Breast epithelium (tissue), 4 donors: ENCODE data around the gene UCK2. TPM values are rescaled to one million over a fixed set of nuclear protein-coding genes. Genes with fewer than 3 reads are reported as not detected.

Experiments used
- DNase-seq, 2 donors: peaks; one replicate each; pipeline ENCODE4 v3.0.0-alpha.2; 2019; ENCODE audit warnings: low spot score in 2 of 2
- H3K27ac ChIP-seq, 2 donors: fragments of 200-600 bp; sonication (generic) in 1 of 2; one replicate each; pipeline ENCODE4 v1.5.1; 2016 to 2019; ENCODE audit warnings: mild to moderate bottlenecking in 1 of 2
- H3K27me3 ChIP-seq, 2 donors: fragments of 200-600 bp; sonication (generic) in 1 of 2; one replicate each; pipeline versions ENCODE4 v1.5.1 to v1.6.0; 2017 to 2019; ENCODE audit warnings: control low read depth in 1 of 2, mild to moderate bottlenecking in 1 of 2
- H3K36me3 ChIP-seq: fragments of 200-600 bp; one replicate; pipeline ENCODE4 v1.5.1; 2019
- H3K4me1 ChIP-seq, 2 donors: fragments of 200-600 bp; sonication (generic); one replicate each; pipeline ENCODE4 v1.5.1; 2016 to 2019; ENCODE audit warnings: control low read depth in 1 of 2
- H3K4me3 ChIP-seq, 3 donors: fragments of 200-600 bp; sonication (generic); 1 replicate in 2 of 3; 2 replicates in 1 of 3; pipeline ENCODE4 v1.5.1; 2016 to 2019; ENCODE audit warnings: mild to moderate bottlenecking in 3 of 3, moderate library complexity in 2 of 3
- H3K9me3 ChIP-seq, 2 donors: fragments of 200-600 bp; sonication (generic) in 1 of 2; one replicate each; pipeline ENCODE4 v1.5.1; 2016 to 2019; ENCODE audit warnings: control low read depth in 1 of 2
- POLR2A ChIP-seq: fragments of 450-650 bp; IDR thresholded peaks from one replicate; pipeline ENCODE4 v1.6.1; 2016; ENCODE audit warnings: antibody characterized with exemption, mild to moderate bottlenecking, moderate library complexity
- POLR2AphosphoS5 ChIP-seq, 3 donors: sonication (generic); formaldehyde crosslinking; IDR thresholded peaks; one replicate each; pipeline ENCODE4 v1.6.1; 2017; ENCODE audit warnings: antibody characterized with exemption in 3 of 3
- intact Hi-C: fragments of 100-400 bp; cut with DNase I; formaldehyde crosslinking; loops from one replicate; pipeline ENCODE4 v1.15.1; 2023; ENCODE audit warnings: low total_unique reads
- total RNA-seq, 3 donors: library from RNA; depleted of rRNA; stranded (reverse); fragments of >200 nt; gene quantifications; one replicate each; pipeline ENCODE4 v1.1.0, GENCODE V29; 2016
- TF ChIP-seq, protein P1 (sequence below), 3 donors: fragments of 450-650 bp; IDR thresholded peaks; one replicate each; pipeline ENCODE4 v1.5.1; 2016 to 2017; ENCODE audit warnings: antibody characterized with exemption in 3 of 3, mild to moderate bottlenecking in 3 of 3, moderate library complexity in 3 of 3

Gene UCK2
- total RNA-seq, 3 donors from 2014 or later: 13.6 to 51.1 (median 45.9) TPM

DNA sequence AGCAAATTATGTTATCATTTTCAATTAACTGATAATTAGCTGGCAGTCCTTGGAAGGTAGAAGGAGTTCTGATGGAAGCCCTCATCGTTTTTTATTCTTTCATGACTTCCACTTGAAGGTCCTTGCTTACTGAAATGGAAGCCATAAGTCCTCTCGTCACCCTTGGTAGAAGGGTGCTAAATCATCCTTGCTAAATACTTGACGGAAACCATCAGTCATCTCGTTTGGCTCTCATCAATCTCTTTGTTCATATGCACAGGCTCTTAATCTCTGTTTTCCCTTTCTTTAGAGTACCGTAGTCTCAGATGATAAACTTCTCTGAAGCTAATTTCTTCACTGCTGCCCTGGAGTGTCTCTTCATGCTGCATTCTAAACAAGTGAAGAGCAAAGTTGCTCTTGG, 34.5 kb downstream of the UCK2 start:
- DNase-seq: no peak
- Histone ChIP-seq H3K4me3 (no peak overlapping the region), H3K4me1 (peaks cover 5 to 6% of the 10 kb centered on the region in 2 donors), H3K27ac (peak overlapping the region; percentile 74 to 81), H3K36me3 (no peaks in the 10 kb centered on the region), H3K27me3 (no peaks in the 10 kb centered on the region), H3K9me3 (no peaks in the 10 kb centered on the region)
- intact Hi-C loops: no loop called here
- no peak for TF ChIP-seq POLR2AphosphoS5 (IDR thresholded peaks at IDR 0.05)

DNA sequence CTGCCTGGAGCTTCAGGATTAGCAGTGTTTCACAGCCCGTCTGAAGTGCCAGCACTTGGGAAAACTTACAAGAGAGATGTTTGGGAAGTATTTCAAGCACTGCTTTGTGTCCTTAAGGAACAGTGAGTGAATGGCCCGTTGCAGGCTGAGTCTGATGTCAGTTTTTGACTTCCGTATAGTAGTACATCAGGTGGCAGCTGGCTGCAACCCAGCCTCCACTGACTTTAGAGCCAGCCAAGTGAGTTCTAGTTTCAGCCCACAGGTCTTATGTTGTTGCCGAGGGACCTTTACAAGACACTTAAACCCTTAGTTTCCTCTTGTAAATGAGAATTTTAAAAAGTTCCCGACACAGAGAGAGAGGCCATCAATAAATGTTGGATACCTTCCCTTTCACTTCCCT, 35.0 kb downstream of the UCK2 start:
- Histone ChIP-seq H3K27ac (peak overlapping the region; percentile 74 to 81), H3K4me3 (peak overlapping the region in 1 of 3 donors; percentile 9), H3K27me3 (no peaks in the 10 kb centered on the region), H3K9me3 (no peaks in the 10 kb centered on the region), H3K4me1 (peaks cover under 1 to 5% of the 10 kb centered on the region in 2 donors), H3K36me3 (no peaks in the 10 kb centered on the region)
- intact Hi-C loops: no loop called here
- DNase-seq: peak in 1 of 2 donors; percentile 64
- TF ChIP-seq POLR2AphosphoS5 (IDR thresholded peaks at IDR 0.05): no peak
- TF ChIP-seq, protein P1, sequence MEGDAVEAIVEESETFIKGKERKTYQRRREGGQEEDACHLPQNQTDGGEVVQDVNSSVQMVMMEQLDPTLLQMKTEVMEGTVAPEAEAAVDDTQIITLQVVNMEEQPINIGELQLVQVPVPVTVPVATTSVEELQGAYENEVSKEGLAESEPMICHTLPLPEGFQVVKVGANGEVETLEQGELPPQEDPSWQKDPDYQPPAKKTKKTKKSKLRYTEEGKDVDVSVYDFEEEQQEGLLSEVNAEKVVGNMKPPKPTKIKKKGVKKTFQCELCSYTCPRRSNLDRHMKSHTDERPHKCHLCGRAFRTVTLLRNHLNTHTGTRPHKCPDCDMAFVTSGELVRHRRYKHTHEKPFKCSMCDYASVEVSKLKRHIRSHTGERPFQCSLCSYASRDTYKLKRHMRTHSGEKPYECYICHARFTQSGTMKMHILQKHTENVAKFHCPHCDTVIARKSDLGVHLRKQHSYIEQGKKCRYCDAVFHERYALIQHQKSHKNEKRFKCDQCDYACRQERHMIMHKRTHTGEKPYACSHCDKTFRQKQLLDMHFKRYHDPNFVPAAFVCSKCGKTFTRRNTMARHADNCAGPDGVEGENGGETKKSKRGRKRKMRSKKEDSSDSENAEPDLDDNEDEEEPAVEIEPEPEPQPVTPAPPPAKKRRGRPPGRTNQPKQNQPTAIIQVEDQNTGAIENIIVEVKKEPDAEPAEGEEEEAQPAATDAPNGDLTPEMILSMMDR (IDR thresholded peaks at IDR 0.05): no peak
- no peak for TF ChIP-seq POLR2A

DNA sequence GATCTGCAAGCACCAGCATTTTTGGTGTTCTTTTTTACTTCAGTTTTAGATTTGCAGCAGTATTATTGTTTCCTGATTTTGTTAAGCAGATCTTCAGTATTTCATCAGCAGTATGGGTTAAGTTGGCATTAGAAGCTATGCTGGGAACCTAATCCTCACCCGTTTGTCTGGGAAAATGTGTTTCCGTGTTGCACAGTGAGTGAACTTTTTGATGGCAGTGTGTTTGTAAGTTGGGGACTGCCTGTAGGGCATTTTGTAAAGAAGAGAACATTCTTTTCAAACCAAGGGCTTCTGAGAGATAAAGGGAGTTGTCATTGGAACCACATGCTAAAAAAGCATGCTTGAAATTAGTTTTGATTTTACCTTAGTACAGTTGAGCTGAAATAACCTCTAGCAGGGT, 35.9 kb downstream of the UCK2 start:
- TF ChIP-seq POLR2AphosphoS5 (IDR thresholded peaks at IDR 0.05): no peak
- TF ChIP-seq POLR2A: no peak
- TF ChIP-seq, protein P1 (IDR thresholded peaks at IDR 0.05): no peak
- H3K36me3 ChIP-seq: no peaks in the 10 kb centered on the region

DNA sequence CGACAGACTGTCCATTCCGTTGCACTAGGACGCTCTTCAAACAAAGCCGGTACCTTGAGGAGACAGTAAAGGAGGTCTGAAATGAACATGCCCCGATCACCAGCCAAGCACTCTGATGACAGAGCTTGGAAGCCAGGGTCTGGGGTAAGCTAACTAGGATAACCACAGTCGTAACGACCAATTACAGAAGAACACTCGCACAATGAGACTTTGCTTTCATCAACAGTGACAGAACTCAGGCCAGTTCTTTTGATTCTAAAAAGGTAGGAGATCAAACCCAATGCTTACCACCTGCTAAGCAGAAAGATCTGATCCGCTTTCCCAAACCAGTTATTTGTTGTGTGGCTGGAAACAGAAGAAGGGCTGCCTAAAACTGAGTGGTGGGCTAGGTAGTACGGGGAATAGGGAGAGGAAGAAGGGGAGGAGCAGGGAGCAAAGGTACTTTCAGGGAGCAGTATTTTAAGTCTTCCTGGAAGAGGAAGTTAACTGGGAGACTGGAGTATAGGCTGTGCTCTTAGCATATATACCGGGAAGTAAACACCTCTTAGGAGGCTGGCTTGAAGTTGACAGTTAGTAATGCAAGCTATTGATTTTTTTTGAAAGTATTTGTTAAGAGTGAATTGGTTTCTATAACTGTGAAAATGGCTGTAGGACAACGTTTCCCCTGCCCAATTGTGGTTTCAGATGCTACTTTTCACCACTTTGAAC, 38.4 kb downstream of the UCK2 start:
- Histone ChIP-seq H3K27me3 (no peaks in the 10 kb centered on the region), H3K4me3 (no peak overlapping the region), H3K27ac (peak overlapping the region in 1 of 2 donors; percentile 7), H3K36me3 (no peaks in the 10 kb centered on the region), H3K4me1 (peaks cover 0 to 5% of the 10 kb centered on the region in 2 donors), H3K9me3 (no peaks in the 10 kb centered on the region)
- intact Hi-C loops: no loop called here
- TF ChIP-seq POLR2A (no peak), POLR2AphosphoS5 (IDR thresholded peaks at IDR 0.05) (no peak)
- TF ChIP-seq, protein P1 (IDR thresholded peaks at IDR 0.05): no peak
- DNase-seq: no peak

More for the DNA sequence above, 35.9 kb downstream of the UCK2 start:
- Histone ChIP-seq H3K27me3 (no peaks in the 10 kb centered on the region), H3K4me3 (no peak overlapping the region), H3K4me1 (peaks cover 0 to 5% of the 10 kb centered on the region in 2 donors), H3K9me3 (no peaks in the 10 kb centered on the region), H3K27ac (peak overlapping the region in 1 of 2 donors; percentile 81)
- intact Hi-C loops: no loop called here
- DNase-seq: no peak

GRCh38 chr1:165869343-165869742, 41.9 kb downstream of the UCK2 start:
- Histone ChIP-seq H3K27me3 (no peaks in the 10 kb centered on the region), H3K4me3 (no peak overlapping the region), H3K9me3 (no peaks in the 10 kb centered on the region), H3K4me1 (peaks cover 0 to 6% of the 10 kb centered on the region in 2 donors), H3K36me3 (no peaks in the 10 kb centered on the region), H3K27ac (no peak overlapping the region)
- intact Hi-C loops: no loop called here
- no peak for DNase-seq
- TF ChIP-seq, protein P1 (IDR thresholded peaks at IDR 0.05): no peak
